HG03025 (cell line): ENCODE measurements around the gene SPTLC3.

Experiments used
- ATAC-seq: cut with Tn5 transposase; IDR thresholded peaks from one replicate; pipeline ENCODE4 v1.9.1; 2021; ENCODE audit warnings: mild to moderate bottlenecking, moderate library complexity; ENCODE audit not compliant: unreplicated experiment, low FRiP score

The SPTLC3 gene

DNA sequence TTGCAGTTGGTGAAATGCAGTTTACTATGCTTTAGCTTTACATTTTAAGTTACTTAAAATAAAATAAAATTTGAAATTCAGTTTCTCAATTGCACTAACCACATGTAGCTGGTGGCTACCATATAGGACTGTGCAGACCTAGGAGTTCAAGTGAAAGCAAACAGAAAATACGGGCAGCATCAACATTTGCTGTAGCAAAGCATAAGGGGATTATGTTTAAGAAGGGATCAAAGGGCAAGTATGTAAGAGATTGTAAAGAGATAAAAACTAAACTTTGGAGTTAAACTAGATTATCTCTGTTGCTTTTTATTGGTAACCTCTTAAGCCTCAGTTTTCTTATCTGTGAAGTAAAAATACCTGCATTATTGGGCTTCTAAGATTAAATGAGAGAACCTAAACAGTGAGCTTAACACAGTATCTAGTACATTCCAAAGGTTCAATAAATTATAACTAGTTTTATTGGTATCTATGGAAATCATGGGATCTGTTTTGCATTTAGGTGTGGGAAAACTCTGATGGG, 81.2 kb downstream of the SPTLC3 start:
- no peak for ATAC-seq

DNA sequence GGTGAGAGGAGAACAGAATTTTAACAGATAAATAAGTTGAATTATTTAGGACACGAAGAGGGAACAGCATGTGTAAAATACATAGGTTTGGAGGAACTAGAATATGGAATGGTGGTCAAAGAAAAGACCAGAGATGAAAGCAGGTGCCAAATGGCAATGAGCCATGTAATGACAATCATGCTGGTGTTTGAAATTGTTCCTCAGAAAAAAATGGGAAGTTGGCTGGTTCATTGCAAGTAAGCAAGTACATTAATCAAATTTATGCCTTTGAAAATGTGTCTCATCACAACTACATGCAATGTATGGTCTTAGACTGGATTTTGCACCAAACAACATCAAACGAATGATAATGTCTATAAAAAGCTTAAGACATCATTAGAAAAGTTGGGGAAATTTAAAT, 83.3 kb downstream of the SPTLC3 start:
- ATAC-seq, result no peak

DNA sequence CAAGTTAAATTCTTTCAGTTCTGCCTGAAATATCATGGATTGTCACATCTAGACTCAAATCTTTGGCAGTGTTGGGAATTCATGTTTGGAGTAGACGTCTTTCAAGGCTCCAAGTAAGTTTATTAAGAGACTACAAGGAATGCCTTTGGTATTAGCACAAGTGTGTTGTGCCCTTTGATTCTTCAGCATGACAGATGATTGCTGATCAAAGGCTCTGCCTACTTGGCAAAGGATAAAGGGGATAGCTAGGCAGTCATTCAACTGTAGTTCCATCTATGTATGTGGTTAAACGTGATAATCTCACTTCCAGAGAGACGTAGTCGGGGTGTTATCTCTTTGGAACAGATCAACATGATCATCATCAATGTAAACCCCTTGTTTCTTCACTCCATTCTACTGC, 86.2 kb downstream of the SPTLC3 start:
- no peak for ATAC-seq

DNA sequence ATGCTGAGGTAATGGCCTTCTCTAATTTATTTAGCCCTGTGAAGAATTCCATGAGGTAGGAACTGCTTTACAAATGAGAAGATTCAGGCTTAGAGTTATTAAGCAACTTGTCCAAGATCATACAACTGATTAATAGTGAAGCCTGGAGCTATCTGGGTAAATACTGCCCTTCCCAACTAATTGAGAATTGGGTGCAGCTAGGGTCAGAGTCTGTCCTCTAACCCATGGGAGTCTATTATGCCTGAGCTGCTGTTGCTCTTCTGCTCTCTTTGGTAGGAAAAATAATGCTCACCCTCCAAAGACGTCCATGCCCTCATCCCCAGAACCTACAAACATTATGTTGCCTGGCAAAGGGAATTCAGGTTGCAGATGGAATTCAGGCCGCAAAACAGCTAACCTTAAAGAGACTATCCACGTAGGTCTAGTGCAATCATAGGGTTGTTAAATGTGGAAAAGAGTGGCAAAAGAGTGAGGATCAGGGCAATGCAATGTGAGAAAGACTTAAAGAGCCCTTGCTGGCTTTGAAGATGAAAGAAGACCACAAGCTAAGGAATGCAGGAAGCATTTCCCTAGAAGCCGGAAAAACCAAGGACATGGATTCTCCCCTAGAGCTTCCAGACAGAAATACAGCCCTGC, 90.1 kb downstream of the SPTLC3 start:
- ATAC-seq, result no peak

DNA sequence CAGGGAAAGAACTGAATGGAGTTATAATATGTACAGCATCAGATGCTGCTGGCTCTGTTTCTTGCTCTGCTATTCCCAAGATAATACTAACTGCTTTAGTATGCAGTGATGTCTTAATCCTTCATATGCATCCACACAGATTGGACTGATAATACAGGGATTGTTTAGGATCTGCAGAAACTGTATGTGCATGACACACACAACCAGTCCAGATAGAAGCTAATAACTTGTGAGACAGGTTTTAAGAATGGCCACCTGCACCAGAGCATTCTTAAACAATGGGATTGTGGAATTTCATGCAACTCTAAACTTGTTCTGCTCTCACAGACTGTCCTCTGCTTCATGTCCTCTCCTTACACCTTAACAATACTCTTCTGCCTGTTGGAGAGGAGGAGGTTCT, 90.9 kb downstream of the SPTLC3 start:
- ATAC-seq, result no peak

DNA sequence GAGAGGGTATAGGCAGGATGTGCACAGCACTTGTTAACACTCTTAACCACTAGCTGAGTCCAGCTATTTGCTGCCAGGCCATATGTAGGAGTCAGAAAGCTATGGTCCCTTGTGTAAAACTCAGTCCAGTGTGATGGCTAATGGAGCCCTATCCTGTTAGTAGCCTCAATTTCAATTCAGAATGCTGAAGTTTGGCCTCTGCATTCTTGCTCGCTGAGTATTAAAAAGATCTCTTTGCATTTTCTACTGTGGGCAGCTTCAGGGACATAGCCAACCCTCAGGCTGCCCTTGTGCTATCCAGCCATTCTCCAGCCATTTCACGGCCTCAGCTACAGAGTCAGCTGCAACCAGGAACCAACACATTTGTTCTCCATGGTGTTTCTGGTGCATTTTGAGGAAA, 92.5 kb downstream of the SPTLC3 start:
- no peak for ATAC-seq

DNA sequence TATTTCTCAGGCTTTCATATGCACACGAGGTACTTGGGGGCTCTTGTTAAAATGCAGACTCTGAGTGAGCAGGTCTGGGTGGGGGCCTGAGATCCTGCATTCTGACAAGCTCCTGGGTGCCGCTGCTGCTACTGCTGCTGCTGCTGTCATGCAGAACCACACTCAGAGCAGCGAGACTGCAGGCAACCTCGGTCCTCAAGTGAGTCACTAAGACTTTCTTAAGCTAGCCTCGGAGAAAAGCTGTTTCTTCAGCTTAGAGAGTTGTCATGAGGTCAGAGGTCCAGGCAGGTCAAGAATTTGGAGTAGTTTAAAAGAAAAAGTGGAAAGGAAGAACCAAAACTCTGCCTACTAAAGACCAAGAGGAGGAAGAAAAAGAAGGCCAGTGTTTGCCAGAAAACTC, 92.9 kb downstream of the SPTLC3 start:
- ATAC-seq, result no peak

DNA sequence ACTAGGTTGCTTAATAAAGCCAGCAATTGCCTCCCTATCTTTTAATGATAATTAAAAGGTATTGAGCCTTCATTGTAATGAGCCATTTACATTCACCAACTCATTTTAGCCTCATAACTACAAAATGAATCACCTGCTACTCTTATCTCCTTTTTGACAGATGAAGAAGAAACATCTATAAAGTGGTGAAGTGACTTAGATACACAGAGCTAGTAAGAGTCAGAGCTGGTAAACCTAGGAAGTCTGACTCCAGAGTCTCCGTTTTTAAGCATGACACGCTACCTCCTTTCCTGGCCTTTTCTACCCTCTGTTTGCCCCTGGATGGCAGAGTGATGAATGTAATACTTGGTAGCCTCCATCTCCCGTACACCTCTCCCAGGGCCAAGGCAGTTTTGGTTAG, 93.5 kb downstream of the SPTLC3 start:
- ATAC-seq, result no peak

DNA sequence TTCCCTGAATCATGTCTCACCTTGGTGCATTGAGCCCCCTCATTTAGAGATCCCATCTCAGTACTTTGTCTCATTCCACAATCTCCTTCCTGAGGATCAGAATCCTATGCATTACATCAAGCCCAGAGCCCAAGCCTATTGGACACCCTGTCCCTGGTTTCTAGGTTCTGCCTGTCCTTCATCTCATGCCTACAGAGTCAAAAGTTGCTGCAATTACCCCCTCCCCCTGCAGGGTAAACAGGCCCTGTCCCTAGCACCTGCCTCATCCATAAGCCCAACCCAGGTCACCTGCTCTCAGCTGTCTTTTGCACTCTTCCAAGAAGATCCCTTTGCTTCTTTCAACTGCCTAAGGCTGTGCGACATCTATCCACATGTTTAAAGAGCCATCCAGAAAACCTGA, 93.9 kb downstream of the SPTLC3 start:
- no peak for ATAC-seq

DNA sequence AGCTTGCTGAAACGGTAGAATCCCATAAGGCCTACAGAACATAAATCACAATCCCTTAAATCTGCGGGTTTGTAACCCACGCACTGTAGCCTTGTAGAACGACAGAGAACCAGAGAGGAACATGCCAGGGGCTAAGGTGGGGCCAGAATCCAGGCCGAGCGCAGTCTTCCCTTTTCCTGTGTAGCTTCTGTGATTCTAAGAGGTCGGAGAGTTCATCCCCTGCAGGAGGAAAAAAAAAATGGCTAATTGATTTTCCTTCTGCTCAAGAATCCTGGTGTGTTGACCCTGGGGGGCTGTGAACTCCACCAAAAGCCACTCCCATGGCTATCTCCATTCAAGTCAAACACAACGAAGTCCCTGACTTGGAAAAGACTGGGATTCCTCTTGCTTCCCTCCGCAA, 96.3 kb downstream of the SPTLC3 start:
- no peak for ATAC-seq

DNA sequence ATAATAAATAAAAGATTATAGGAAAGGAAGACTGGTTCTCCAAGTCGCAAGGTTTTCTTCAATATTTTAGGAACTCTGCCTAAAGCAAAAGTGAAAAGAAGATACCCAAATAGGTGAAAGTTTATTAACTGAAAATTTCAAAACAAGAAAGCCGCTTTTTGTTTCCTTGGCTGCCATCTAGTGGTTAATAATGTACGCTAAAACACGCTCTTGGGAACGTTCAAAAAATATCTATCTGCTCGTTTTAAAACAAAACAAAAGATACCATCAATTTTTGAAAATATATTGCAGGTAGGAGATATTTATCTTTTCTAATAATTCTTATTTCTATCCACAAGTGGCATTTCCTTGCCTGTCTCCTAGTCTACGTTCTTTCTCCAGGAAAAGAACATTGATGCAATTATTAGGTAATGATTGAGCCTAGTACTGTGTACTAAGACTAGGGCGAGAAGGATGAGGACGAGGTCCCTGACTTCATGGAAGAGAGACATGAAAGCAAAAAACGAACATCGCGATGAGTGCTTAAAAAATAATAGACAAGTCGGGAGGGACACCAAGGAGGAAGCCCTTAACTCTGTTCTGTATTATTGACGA, 97.2 kb downstream of the SPTLC3 start:
- ATAC-seq, result no peak

DNA sequence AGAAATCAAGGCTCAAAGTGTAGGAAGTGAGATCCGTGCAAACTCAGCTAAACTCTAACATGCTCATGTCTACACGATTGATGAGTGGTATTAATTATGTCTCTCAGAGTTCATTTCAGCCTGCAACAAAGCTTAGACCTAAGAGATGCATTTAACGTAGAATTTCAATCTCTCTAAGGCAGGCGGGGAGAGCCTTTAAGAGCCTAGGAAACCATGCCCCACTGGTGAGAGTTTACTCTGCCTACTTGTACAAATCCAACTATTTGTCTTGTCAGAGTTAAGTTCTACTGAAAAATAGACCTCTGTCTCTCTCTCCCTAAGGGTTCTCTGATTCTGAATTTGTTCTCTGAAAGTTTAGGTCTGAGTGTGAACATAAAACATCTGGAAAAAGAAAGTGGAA, 100.9 kb downstream of the SPTLC3 start:
- ATAC-seq, result no peak

DNA sequence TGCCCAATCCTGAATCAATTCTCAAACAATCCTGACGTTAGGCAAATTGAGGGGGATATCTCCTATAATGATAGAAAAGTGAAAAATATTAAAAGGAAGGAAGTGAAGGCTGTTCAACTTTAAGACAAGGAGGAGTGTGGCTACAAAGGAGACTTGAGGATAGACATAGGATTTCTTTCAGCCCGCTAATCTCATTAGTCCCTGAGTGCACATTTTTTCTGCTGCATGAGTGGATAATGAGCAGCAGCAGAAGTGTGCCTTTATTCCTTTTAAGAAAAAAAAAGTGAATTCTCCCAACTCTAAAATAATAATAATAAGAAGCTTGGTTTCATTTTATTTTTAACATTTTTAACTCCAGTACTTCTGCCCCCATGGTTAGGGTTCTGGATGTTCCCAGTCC, 102.0 kb downstream of the SPTLC3 start:
- no peak for ATAC-seq

DNA sequence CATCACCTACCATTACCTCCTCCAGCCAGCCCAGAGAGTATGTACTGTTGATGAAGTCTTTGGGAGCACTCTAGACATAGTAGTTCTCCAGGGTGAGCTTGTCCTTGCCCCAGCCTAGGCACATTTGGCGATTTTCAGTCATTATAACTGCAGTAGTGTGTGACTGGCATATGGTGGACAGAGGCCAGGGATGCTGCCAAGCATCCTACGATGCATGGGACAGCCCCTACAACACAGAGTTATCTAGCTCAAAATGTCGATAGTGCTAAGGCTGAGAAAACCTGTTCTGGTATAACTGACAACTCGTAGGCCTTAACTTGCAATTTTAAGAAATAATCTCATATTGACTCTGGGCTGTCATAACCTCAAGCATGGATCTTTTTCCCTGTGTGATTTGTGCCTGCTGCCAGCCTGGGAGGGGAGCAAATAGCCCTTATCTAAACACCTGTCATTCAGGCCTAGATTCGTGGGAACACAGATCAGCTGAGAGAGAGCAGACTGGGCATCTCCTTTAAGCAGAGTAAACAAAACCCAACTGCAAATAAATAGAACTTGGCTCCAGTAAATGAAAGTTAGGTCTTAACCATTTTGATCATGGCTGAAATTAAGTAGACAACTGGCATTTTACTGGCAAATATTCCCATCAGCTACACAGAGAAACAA, 102.6 kb downstream of the SPTLC3 start:
- ATAC-seq, result no peak

DNA sequence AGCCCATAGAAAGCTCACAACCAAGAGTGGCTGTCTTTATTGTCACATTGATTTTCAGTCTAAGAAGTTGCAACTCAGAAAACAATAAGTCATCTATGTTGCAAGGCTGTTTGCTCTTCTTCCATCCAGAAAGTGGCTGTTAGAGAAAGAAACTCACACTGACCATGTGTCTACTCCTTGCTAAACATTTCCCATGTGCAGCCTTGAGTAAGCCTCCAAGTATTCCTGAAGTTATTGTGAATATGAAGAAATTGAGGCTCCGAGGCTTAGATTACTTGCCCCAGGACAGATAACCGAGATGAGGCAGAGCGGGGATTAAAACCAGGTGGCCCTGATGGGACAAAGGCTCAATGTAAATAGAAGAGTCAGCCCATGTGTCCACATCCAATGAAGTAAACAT, 105.0 kb downstream of the SPTLC3 start:
- ATAC-seq, result no peak

DNA sequence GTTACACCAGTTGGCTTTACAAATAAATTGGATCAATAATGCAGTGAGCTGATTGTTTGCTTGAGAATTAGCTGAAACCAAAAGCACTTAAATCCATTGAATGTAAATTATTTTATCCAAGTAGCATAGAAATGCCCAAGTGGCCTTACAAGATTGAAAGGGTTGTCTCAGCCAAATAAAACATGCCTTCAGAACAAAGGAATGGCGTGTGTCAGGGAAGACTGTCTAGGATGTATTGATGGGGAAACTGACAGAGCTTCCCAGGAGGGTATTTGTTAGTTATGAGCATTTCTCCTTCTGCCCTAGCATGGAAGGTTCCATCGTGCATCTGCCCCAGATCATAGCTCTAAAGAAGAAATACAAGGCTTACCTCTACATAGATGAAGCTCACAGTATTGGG, 108.4 kb downstream of the SPTLC3 start:
- ATAC-seq, result no peak

DNA sequence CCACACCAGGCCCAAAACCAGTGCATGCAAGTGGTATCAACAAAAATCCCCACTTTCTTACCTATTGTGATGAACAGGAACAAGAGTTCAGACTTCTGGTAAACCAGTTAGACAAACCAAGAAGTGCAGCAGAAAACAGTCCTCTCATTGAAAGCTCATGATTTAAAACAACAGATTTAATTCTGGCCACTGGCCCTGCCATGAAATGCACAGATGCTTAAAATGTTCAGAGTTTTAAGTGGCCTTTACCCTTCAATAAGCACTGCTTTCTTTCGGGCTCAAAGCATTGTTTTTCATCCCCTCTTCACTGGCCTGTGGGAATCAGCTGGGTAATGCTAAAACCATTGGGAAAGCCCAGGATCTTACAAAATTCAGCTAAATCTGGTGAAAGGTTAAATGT, 109.9 kb downstream of the SPTLC3 start:
- no peak for ATAC-seq

DNA sequence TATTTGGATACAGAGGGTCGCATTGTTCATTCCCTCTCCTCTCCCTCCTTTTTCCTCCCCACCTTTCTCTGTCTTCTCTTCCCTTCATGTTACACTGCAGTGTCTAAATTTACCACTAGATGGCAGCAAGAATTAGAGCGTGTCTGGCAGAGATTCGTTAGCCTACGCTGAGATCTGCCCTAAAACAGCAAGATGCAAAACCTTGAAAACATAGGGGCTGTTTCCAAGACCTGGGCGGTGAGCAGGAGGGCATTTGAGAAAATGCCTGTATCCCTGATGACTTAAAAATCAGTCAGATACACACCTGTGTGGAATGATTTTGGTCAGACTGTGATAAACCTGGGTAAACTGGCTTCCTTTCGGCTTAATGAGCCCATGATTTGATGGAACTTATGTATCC, 110.8 kb downstream of the SPTLC3 start:
- peak; percentile 68 for ATAC-seq

DNA sequence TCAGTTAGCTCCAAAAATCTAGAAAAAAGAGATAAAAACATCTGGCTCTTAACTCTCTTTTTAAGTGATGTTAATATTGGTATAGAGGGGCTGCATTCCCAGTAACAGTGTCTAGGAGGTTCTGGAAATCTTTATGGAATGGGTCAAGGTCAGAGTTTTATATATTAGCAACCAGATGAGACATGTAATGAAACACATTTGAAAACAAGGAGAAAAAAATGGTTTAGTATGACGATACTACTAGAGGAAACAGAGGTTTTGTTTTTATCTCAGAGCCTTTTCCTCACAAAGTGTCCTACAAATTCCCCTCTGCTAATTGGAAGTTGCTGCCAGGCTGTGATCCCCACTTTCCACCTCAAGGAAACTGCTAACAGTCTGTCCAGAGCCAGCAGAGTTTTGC, 111.7 kb downstream of the SPTLC3 start:
- no peak for ATAC-seq

DNA sequence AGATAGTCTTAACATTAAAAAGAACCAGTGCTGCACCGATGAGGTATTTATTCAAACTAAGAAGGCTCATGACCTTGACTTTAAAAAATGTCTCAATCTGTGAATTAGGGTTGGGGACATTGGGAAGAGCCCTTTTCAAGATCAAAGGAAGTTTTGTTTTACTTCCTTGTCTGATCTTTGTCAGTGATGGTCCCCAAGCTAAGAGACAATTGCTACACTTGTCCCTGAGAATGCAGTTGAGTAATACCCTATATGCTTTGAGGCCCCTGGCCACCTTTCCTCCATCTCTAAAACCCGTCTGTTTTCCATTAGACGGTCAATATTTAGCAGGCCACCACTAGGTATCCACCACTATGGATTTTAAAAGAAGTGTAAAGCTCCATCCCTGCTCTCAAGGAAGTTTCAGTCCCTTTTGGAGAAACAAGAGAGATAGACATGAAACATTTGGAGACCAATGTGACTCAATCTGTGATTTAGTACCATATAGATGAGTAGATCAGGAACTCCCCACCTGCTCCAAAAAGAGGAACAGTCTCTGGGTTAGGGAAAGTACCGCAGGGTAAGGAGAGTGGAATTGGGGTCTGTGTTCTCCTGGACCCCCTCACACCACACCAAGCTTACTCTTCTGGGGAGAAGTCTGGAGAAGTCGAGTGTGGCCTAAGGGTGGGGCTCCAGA, 113.2 kb downstream of the SPTLC3 start:
- ATAC-seq, result peak; percentile 47

DNA sequence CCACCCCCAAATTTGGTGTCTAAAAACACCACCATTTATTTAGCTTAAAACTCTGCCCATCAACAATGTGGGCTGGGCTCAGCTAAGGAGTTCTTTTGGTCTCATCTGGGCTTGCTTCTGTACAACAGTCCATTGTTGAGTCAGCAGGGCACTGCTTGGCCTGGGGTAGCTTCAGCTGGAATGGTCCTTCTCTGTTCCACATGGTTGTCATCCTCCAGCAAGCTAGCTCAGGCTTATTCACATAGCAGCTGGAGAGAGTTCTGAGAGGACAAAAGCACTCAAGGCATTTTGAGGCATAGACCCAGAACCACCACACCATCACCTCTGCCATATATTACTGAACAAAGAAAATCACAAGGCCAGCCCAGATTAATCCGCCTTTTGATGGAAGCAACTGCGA, 116.7 kb downstream of the SPTLC3 start:
- ATAC-seq, result no peak
